Measurements from ENCODE around the gene CCDC144A. TPM values are rescaled to one million over a fixed set of nuclear protein-coding genes. Genes with fewer than 3 reads are reported as not detected.
A peak's percentile ranks its signal among the peaks of the same experiment; 100 is the strongest.
"Not testable (repeated sequence)": the region's sequence is repeated elsewhere in the genome, so short reads cannot be mapped to it uniquely, and the experiment has no call there.

CCDC144A gene
- total RNA-seq, 4 donors from 2014 or later: 0.13 to 7.4 (median 0.57) TPM

DNA sequence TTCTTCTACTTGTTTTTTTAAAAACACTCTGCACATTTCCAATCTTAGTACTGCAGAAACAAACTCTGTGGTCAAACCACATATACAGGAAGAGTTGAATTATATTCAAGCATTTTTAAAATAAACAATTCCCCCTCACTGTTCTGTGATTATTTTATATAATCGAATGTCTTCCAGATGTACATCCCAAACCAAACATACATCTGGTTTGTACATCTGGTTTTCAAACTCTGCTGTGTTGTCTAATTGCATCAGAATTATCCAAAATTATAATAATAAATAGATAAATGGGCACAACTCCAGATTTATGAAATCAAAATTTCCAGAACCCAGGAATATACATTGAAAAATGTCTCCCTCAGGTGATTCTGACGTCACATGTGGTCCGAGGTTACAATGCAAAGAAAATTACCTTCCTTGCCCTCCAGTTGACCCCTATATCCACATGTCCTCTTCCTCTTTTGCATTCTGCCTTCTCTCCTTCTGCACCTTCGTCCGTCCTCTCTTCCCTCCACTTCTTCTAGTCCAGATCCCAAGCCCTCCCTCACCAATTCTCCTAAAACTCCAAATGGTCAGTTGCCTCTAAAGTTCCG, 13.3 kb upstream of the CCDC144A start:
- Histone ChIP-seq H3K36me3 (no peaks in the 10 kb centered on the region), H3K4me1 (no peaks in the 10 kb centered on the region), H3K4me3 (no peak overlapping the region), H3K27me3 (no peaks in the 10 kb centered on the region), H3K9me3 (no peaks in the 10 kb centered on the region), H3K27ac (no peak overlapping the region)
- intact Hi-C loops (cut with DNase I; ENCODE audit: low total_unique reads): no loop called here
- no peak for TF ChIP-seq POLR2A (IDR thresholded peaks at IDR 0.05)
- TF ChIP-seq, protein P1, sequence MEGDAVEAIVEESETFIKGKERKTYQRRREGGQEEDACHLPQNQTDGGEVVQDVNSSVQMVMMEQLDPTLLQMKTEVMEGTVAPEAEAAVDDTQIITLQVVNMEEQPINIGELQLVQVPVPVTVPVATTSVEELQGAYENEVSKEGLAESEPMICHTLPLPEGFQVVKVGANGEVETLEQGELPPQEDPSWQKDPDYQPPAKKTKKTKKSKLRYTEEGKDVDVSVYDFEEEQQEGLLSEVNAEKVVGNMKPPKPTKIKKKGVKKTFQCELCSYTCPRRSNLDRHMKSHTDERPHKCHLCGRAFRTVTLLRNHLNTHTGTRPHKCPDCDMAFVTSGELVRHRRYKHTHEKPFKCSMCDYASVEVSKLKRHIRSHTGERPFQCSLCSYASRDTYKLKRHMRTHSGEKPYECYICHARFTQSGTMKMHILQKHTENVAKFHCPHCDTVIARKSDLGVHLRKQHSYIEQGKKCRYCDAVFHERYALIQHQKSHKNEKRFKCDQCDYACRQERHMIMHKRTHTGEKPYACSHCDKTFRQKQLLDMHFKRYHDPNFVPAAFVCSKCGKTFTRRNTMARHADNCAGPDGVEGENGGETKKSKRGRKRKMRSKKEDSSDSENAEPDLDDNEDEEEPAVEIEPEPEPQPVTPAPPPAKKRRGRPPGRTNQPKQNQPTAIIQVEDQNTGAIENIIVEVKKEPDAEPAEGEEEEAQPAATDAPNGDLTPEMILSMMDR (IDR thresholded peaks at IDR 0.05 in 4 of 5, conservative IDR thresholded peaks at IDR 0.05 in 1 of 5): no peak
- ATAC-seq (no peak), DNase-seq (no peak)
- in situ Hi-C loops (cut with MboI; ENCODE audit: low sequenced_read_pairs in 4 of 4): no loop called here

DNA sequence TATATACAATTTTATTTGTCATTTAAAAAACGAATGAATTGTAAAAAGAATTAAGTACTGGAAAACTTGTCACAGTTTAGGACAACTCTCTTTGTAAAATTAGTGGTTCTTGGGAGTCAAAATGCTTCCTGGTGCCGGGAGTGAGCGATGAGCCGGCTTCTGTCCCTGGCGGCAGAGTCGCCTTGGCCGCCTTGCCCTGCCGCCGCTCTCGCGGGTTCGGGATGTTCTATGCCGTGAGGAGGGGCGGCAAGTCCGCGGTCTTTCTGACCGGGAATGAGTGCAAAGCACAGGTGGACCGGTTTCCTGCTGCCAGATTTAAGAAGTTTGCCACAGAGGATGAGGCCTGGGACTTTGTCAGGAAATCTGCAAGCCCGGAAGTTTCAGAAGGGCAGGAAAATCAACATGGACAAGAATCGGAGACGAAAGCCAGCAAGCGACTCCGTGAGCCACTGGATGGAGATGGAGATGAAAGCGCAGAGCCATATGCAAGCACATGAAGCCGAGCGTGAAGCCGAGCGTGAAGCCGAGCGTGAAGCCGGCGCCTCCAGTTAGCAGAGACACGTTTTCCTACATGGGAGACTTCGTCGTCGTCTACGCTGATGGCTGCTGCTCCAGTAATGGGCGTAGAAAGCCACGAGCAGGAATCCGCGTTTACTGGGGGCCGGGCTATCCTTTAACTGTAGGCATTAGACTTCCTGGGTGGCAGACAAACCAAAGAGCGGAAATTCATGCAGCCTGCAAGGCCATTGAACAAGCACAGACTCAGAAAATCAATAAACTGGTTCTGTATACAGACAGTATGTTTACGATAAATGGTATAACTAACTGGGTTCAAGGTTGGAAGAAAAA, 6.5 kb upstream of the CCDC144A start:
- H3K36me3 ChIP-seq; H3K4me1 ChIP-seq; H3K9me3 ChIP-seq; H3K27ac ChIP-seq; intact Hi-C loops (cut with DNase I; ENCODE audit: low total_unique reads); ATAC-seq; DNase-seq; in situ Hi-C loops (cut with MboI; ENCODE audit: low sequenced_read_pairs in 4 of 4): not testable (repeated sequence)
- Histone ChIP-seq H3K4me3 (peak overlapping the region in 3 of 4 donors; percentile 2 to 39 (median 14)), H3K27me3 (peaks cover 5 to 15% (median 5%) of the 10 kb centered on the region in 3 donors)

DNA sequence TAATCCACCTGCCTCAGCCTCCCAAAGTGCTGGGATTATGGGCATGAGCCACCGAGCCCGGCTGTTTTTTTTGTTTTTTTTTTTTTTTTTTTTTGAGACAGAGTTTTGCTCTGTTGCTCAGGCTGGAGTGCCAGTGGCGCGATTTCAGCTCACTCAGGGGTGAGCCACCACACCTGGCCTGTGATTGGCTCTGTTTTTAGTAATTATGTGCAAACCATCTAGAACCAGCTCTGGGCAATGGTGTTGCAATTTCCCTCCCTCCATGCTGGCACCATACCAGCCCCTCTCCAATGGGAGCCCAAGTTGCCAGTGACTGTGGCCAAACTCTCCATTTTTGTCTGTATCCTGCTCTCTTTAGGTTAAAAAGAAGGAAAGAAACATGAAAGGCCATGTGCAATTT, 4.0 kb upstream of the CCDC144A start:
- H3K9me3 ChIP-seq; ATAC-seq; H3K4me1 ChIP-seq; in situ Hi-C loops (cut with MboI; ENCODE audit: low sequenced_read_pairs in 4 of 4); intact Hi-C loops (cut with DNase I; ENCODE audit: low total_unique reads); H3K27ac ChIP-seq; DNase-seq; H3K36me3 ChIP-seq; H3K4me3 ChIP-seq: not testable (repeated sequence)
- H3K27me3 ChIP-seq: peaks cover 5 to 15% (median 5%) of the 10 kb centered on the region in 3 donors

DNA sequence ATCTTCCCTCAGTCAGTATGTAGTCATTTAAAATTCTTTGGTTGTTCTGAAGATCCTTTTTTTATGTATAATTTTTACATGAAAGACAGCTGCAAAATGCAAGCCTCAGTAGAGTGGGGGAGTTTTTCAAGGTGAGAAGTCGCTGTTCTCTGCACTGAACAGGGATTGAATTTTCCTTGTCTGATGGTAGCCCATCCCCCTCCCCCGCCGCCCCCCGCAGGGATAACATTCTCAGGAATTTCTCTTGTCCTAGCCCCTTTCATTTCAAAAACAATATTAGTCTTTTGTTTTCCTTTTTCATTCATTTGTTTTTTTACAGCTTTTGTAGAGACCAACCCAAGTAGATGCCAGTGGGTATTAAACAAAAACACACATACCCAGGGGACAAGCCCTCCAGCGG, 2.9 kb upstream of the CCDC144A start:
- DNase-seq; H3K4me3 ChIP-seq; intact Hi-C loops (cut with DNase I; ENCODE audit: low total_unique reads); ATAC-seq; H3K36me3 ChIP-seq; H3K27ac ChIP-seq; H3K4me1 ChIP-seq; in situ Hi-C loops (cut with MboI; ENCODE audit: low sequenced_read_pairs in 4 of 4); H3K9me3 ChIP-seq: not testable (repeated sequence)
- peaks cover 5 to 15% (median 5%) of the 10 kb centered on the region in 3 donors for H3K27me3 ChIP-seq

DNA sequence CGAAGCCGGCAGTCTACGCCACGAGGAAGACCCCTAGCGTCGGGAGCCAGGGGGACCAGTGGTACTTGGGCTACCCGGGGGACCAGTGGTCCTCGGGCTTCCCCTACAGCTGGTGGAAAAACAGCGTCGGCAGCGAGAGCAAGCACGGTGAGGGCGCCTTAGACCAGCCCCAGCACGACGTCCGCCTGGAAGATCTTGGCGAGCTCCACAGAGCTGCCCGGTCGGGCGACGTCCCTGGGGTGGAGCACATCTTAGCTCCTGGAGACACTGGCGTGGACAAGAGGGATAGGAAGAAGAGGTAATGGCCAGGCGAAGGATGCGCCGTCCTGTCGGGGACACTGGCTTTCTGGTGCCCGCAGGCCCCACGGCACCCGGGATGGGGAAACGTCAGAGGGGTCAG, 406 bp downstream of the CCDC144A start:
- in situ Hi-C loops (cut with MboI; ENCODE audit: low sequenced_read_pairs in 4 of 4); H3K9me3 ChIP-seq; ATAC-seq; DNase-seq; H3K27me3 ChIP-seq; intact Hi-C loops (cut with DNase I; ENCODE audit: low total_unique reads); H3K4me1 ChIP-seq; H3K4me3 ChIP-seq; H3K36me3 ChIP-seq; H3K27ac ChIP-seq: not testable (repeated sequence)

DNA sequence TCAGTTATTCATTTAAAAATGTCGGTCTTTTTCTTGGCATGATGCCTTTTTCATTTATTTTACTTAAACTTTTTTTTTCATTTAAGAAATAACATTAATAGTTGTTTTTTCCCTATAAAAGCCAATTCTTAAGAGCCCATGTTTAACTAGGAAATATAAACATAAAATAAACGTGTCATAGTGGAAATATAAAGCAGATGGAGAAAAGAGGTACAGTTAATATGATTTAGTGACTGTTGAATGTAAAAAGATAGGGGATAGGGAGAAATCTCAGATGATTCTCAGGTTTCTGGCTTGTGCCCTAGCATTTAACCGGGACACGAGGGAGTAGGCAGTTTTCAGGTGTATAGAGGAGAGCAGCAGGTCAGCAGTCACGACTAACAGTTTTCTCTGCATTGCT, 7.6 kb downstream of the CCDC144A start:
- in situ Hi-C loops (cut with MboI; ENCODE audit: low sequenced_read_pairs in 4 of 4); H3K9me3 ChIP-seq; H3K27ac ChIP-seq; H3K36me3 ChIP-seq; H3K4me1 ChIP-seq; H3K27me3 ChIP-seq; intact Hi-C loops (cut with DNase I; ENCODE audit: low total_unique reads); H3K4me3 ChIP-seq; ATAC-seq; DNase-seq: not testable (repeated sequence)

DNA sequence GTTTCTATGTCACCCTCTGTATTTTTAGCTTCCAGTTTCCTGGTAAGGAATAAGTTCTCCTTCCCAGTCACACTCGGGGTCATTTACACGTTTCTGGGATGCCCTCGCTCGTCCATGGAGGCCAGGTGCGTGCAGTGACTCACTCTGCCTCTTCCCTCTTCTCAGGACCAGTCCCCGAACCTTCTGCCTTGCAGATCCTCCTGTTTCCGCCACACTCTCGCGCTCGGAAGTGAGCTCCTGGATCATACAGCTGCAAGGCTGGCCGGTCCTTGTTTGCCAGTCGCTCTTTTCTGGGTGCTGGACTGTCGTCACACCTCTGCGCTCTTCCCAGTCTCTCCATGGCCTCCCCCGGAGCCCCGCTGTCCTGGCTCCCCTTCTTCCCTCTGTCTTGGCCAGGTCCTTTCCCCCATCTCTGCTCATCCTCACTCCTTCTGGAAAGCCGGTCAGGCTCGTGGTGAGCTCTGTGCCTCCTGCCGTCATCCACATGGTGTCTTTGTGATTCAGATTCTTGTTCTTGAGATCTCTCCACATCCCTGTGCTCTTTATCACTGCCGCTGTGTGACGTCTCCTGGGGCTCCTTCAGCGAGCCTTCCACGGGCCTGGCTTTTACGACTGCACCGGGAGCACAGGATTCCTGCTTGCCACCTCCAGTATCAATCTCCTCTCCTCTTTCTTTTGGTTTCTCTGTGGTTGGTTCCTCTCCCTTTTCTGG, 55.6 kb downstream of the CCDC144A start:
- peaks cover 0 to 13% (median 4%) of the 10 kb centered on the region in 3 donors for H3K27me3 ChIP-seq
- H3K36me3 ChIP-seq; DNase-seq; H3K27ac ChIP-seq; intact Hi-C loops (cut with DNase I; ENCODE audit: low total_unique reads); H3K4me3 ChIP-seq; H3K9me3 ChIP-seq; in situ Hi-C loops (cut with MboI; ENCODE audit: low sequenced_read_pairs in 4 of 4); H3K4me1 ChIP-seq; ATAC-seq: not testable (repeated sequence)

DNA sequence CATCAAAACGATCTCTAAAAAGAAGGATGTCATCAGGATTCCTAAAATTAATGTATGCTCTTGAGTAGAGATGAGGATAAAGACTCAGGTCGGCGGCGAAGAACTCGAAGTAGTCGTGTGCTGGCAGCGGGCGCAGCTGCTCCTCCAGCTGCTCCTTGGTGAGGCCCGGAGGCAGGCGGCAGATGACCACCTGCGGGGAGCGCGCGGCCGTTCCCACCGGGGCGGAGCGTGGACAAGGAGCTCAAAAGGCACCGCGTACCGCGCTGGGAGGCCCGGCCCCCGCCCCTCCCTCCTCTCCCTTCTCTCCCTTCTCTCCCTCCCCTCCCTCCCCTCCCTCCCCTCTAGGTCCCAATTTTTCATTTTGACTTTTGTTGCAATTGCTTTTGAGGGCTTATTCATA, 56.5 kb downstream of the CCDC144A start:
- DNase-seq; in situ Hi-C loops (cut with MboI; ENCODE audit: low sequenced_read_pairs in 4 of 4); ATAC-seq: not testable (repeated sequence)

DNA sequence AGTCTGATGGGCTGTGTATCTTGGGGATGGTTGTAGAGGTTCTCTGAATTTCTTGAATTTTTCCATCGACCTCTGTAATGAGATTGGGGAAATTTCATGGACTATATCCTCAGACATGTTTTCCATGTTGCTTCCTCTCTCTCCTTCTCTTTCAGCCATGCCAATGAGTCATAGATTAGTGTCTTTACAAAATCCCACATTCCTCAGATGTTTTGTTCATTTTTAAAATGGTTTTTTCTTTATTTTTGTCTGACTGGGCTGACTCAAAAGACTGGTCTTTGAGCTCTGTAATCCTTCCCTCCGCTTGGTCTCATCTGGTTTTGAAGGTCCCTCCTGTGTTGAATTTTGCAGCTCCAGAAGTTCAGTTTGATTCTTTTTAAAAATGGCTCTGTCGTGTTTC, 60.5 kb downstream of the CCDC144A start:
- H3K27ac ChIP-seq; DNase-seq; H3K4me3 ChIP-seq; in situ Hi-C loops (cut with MboI; ENCODE audit: low sequenced_read_pairs in 4 of 4); intact Hi-C loops (cut with DNase I; ENCODE audit: low total_unique reads); ATAC-seq; H3K36me3 ChIP-seq; H3K4me1 ChIP-seq; H3K9me3 ChIP-seq: not testable (repeated sequence)
- H3K27me3 ChIP-seq: peaks cover 0 to 13% (median 4%) of the 10 kb centered on the region in 3 donors

More for the DNA sequence above, 56.5 kb downstream of the CCDC144A start:
- peaks cover 0 to 13% (median 4%) of the 10 kb centered on the region in 3 donors for H3K27me3 ChIP-seq
- H3K27ac ChIP-seq; H3K36me3 ChIP-seq; H3K9me3 ChIP-seq; intact Hi-C loops (cut with DNase I; ENCODE audit: low total_unique reads); H3K4me1 ChIP-seq; H3K4me3 ChIP-seq: not testable (repeated sequence)
